Subcutaneous abdominal adipose tissue (tissue), 5 donors: Measurements from ENCODE around the gene ZNF420.
"Not testable (repeated sequence)": the region's sequence is repeated elsewhere in the genome, so short reads cannot be mapped to it uniquely, and the experiment has no call there.

Experiments used
- H3K27ac ChIP-seq: one replicate; pipeline ENCODE4 v1.7.0; 2013; ENCODE audit warnings: low read depth, mild to moderate bottlenecking, inconsistent platforms, low read length, moderate library complexity
- H3K27me3 ChIP-seq, 5 donors: one replicate each; pipeline ENCODE4 v1.7.0; 2013; ENCODE audit warnings: low read length in 5 of 5, inconsistent platforms in 1 of 5; ENCODE audit not compliant: control insufficient read depth in 5 of 5, insufficient read depth in 4 of 5
- H3K36me3 ChIP-seq, 5 donors: one replicate each; pipeline ENCODE4 v1.7.0; 2013; ENCODE audit warnings: low read length in 5 of 5; ENCODE audit not compliant: control insufficient read depth in 5 of 5, insufficient read depth in 5 of 5
- H3K4me1 ChIP-seq, 5 donors: one replicate each; pipeline ENCODE4 v1.7.0; 2013; ENCODE audit warnings: low read length in 5 of 5, mild to moderate bottlenecking in 3 of 5, moderate library complexity in 1 of 5; ENCODE audit not compliant: control insufficient read depth in 5 of 5, insufficient read depth in 5 of 5
- H3K4me3 ChIP-seq, 5 donors: one replicate each; pipeline ENCODE4 v1.7.0; 2013; ENCODE audit warnings: low read length in 5 of 5, low read depth in 1 of 5
- H3K9ac ChIP-seq, 5 donors: one replicate each; pipeline ENCODE4 v1.7.0; 2013; ENCODE audit warnings: low read length in 5 of 5, mild to moderate bottlenecking in 4 of 5, moderate library complexity in 3 of 5
- H3K9me3 ChIP-seq, 5 donors: one replicate each; pipeline ENCODE4 v1.7.0; 2013; ENCODE audit warnings: low read length in 5 of 5; ENCODE audit not compliant: control insufficient read depth in 5 of 5
- donor health status: healthy.
- donor health status: healthy.
- donor health status: healthy.
- donor health status: healthy.
- donor health status: healthy.

Gene ZNF420

DNA sequence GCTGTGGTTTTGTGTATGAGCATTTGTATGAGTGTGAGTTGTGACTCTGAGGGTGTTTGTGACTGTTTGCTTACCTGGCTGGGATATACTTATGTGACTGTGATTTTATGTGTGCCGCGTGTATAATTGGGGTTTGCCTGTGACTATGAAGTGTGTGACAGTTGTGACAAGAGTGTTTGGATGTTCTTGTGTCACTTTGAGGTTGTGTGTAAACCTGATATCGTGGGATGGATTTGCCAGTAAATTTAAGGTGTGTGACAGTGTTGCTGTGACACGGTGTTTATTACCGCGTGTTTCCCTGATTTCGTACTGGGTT, 442 bp downstream of the ZNF420 start:
- Histone ChIP-seq H3K4me3 (peak overlapping the region; percentile 83 to 97 (median 90)), H3K9me3 (peaks cover 14 to 26% (median 21%) of the 10 kb centered on the region in 5 donors)

GRCh38 chr19:37079238-37079637, 1.0 kb downstream of the ZNF420 start:
- Histone ChIP-seq H3K4me1 (peaks cover 0 to 19% (median 18%) of the 10 kb centered on the region in 5 donors), H3K4me3 (peak overlapping the region; percentile 83 to 97 (median 90)), H3K27ac (no peak overlapping the region), H3K9me3 (peaks cover 14 to 28% (median 21%) of the 10 kb centered on the region in 5 donors), H3K27me3 (no peaks in the 10 kb centered on the region), H3K36me3 (peaks cover 0 to 7% (median 0%) of the 10 kb centered on the region in 5 donors), H3K9ac (peak overlapping the region; percentile 84 to 99 (median 96))

More for the DNA sequence above, 442 bp downstream of the ZNF420 start:
- peaks cover 0 to 19% (median 18%) of the 10 kb centered on the region in 5 donors for H3K4me1 ChIP-seq
- H3K9ac ChIP-seq: peak overlapping the region; percentile 84 to 99 (median 96)
- H3K36me3 ChIP-seq: peaks cover 0 to 7% (median 0%) of the 10 kb centered on the region in 5 donors
- H3K27me3 ChIP-seq: no peaks in the 10 kb centered on the region
- peak overlapping the region; percentile 65 for H3K27ac ChIP-seq

- Histone ChIP-seq H3K4me3 (peak overlapping the region in 2 of 5 donors; percentile 13 to 17), H3K9me3 (peaks cover 21 to 54% (median 35%) of the 10 kb centered on the region in 5 donors), H3K27me3 (no peaks in the 10 kb centered on the region), H3K9ac (no peak overlapping the region), H3K4me1 (peaks cover 0 to 19% (median 18%) of the 10 kb centered on the region in 5 donors), H3K27ac (no peak overlapping the region), H3K36me3 (peaks cover 0 to 12% (median 7%) of the 10 kb centered on the region in 5 donors)
These were observed 4.1 kb downstream of the ZNF420 start for GRCh38 chr19:37082307-37082706.

- no peaks in the 10 kb centered on the region for H3K4me1 ChIP-seq
- H3K4me3 ChIP-seq: peak overlapping the region in 1 of 5 donors; percentile 40
- H3K27ac ChIP-seq: no peak overlapping the region
- peaks cover 30 to 67% (median 53%) of the 10 kb centered on the region in 5 donors for H3K9me3 ChIP-seq
- H3K36me3 ChIP-seq: peaks cover 26 to 42% (median 37%) of the 10 kb centered on the region in 5 donors
- H3K9ac ChIP-seq: no peak overlapping the region
- no peaks in the 10 kb centered on the region for H3K27me3 ChIP-seq
These were observed 8.9 kb downstream of the ZNF420 start for GRCh38 chr19:37087110-37087509.

DNA sequence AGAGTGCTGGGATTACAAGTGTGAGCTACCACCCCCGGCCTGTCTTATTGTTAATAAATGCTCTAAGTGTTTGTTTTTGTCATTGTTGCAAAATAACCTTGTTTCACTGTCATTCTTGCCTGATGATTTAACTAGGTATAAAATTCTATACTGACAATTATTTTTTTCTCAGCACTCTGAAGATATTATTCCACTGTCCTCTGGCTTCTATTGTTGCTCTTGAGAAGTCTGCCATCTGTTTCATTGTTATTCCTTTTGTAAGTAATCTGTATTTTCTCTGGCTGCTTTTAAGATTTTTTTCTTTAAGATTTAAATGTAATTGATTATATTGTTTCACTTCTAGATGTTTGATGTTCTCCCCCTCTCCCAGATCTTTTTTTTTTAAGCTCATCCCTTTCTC, 17.6 kb downstream of the ZNF420 start:
- Histone ChIP-seq H3K4me1 (no peaks in the 10 kb centered on the region), H3K9me3 (peaks cover 39 to 77% (median 71%) of the 10 kb centered on the region in 5 donors), H3K9ac (no peak overlapping the region), H3K36me3 (peaks cover 47 to 91% (median 70%) of the 10 kb centered on the region in 5 donors), H3K27me3 (no peaks in the 10 kb centered on the region), H3K4me3 (peak overlapping the region in 1 of 5 donors; percentile 47), H3K27ac (no peak overlapping the region)

- peaks cover 47 to 86% (median 71%) of the 10 kb centered on the region in 5 donors for H3K9me3 ChIP-seq
- H3K4me1 ChIP-seq: no peaks in the 10 kb centered on the region
- H3K4me3 ChIP-seq: peak overlapping the region in 4 of 5 donors; percentile 7 to 49 (median 26)
- no peaks in the 10 kb centered on the region for H3K27me3 ChIP-seq
- H3K9ac ChIP-seq: no peak overlapping the region
- H3K27ac ChIP-seq: no peak overlapping the region
- H3K36me3 ChIP-seq: peaks cover 37 to 83% (median 63%) of the 10 kb centered on the region in 5 donors
These were observed 20.3 kb downstream of the ZNF420 start for GRCh38 chr19:37098570-37098969.

DNA sequence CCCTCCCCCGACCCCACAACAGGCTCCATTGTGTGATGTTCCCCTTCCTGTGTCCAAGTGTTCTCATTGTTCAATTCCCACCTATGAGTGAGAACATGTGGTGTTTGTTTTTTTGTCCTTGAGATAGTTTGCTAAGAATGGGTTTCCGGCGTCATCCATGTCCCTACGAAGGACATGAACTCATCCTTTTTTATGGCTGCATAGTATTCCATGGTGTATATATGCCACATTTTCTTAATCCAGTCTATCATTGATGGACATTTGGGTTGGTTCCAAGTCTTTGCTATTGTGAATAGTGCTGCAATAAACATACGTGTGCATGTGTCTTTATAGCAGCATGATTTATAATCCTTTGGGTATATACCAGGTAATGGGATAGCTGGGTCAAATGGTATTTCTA, 25.9 kb downstream of the ZNF420 start:
- Histone ChIP-seq H3K9me3 (peaks cover 40 to 71% (median 60%) of the 10 kb centered on the region in 5 donors), H3K36me3 (peaks cover 36 to 59% (median 52%) of the 10 kb centered on the region in 5 donors)
- H3K27ac ChIP-seq, H3K4me3 ChIP-seq, H3K27me3 ChIP-seq, H3K4me1 ChIP-seq, H3K9ac ChIP-seq: not testable (repeated sequence)

- H3K27me3 ChIP-seq, H3K9ac ChIP-seq, H3K4me1 ChIP-seq, H3K27ac ChIP-seq: not testable (repeated sequence)
- Histone ChIP-seq H3K9me3 (peaks cover 57 to 89% (median 83%) of the 10 kb centered on the region in 5 donors), H3K4me3 (peak overlapping the region; percentile 26 to 68 (median 48)), H3K36me3 (peaks cover 37 to 75% (median 63%) of the 10 kb centered on the region in 5 donors)
These were observed 33.5 kb downstream of the ZNF420 start for GRCh38 chr19:37111753-37112152.

- Histone ChIP-seq H3K9ac (no peak overlapping the region), H3K4me1 (no peaks in the 10 kb centered on the region), H3K27me3 (no peaks in the 10 kb centered on the region), H3K9me3 (peaks cover 45 to 69% (median 67%) of the 10 kb centered on the region in 5 donors), H3K27ac (no peak overlapping the region), H3K4me3 (peak overlapping the region; percentile 38 to 68 (median 54)), H3K36me3 (peaks cover 25 to 56% (median 45%) of the 10 kb centered on the region in 5 donors)
These were observed 35.8 kb downstream of the ZNF420 start for GRCh38 chr19:37114001-37114400.

GRCh38 chr19:37122093-37122492, 43.9 kb downstream of the ZNF420 start:
- H3K9ac ChIP-seq, H3K4me1 ChIP-seq, H3K4me3 ChIP-seq, H3K27me3 ChIP-seq, H3K27ac ChIP-seq: not testable (repeated sequence)
- peaks cover 3 to 21% (median 5%) of the 10 kb centered on the region in 5 donors for H3K36me3 ChIP-seq
- peaks cover 37 to 51% (median 46%) of the 10 kb centered on the region in 5 donors for H3K9me3 ChIP-seq
